K562 (cell line): ENCODE measurements around the gene TRIM38.

Source experiments
- CEBPB ChIP-seq: fragments of 450-650 bp; IDR thresholded peaks from 2 replicates; pipeline ENCODE4 v1.6.1; 2016; ENCODE audit warnings: missing genetic modification characterization, missing compliant biosample characterization
- EP300 ChIP-seq: IDR thresholded peaks from 2 replicates; pipeline ENCODE4 v1.6.1; 2012; ENCODE audit warnings: low read length, improper control_type of control experiment
- HNRNPLL ChIP-seq: fragments of 200-400 bp; formaldehyde crosslinking; IDR thresholded peaks from 2 replicates; pipeline ENCODE4 v1.6.1; 2017; ENCODE audit warnings: low read length, low read depth, mild to moderate bottlenecking; ENCODE audit not compliant: poor library complexity, severe bottlenecking
- MXI1 ChIP-seq: IDR thresholded peaks from 2 replicates; pipeline ENCODE4 v1.6.1; 2011; ENCODE audit warnings: low read depth, mild to moderate bottlenecking, improper control_type of control experiment, low read length
- POU5F1 ChIP-seq: fragments of 150-350 bp; IDR thresholded peaks from 2 replicates; pipeline ENCODE4 v1.6.1; 2014; ENCODE audit warnings: borderline replicate concordance, low read length, low read depth, mild to moderate bottlenecking; ENCODE audit not compliant: partially characterized antibody
- RAD21 ChIP-seq, 2 experiments: fragments of 250-450 bp in 1 of 2; fragments of 450-650 bp in 1 of 2; sonication (Bioruptor Pico) in 1 of 2; formaldehyde crosslinking in 1 of 2; IDR thresholded peaks in 1 of 2; conservative IDR thresholded peaks in 1 of 2; 2 replicates each; pipeline versions ENCODE4 v1.4.0 to v1.8.0; 2020 to 2022; ENCODE audit warnings: mild to moderate bottlenecking in 2 of 2, moderate library complexity in 1 of 2
- TCF7L2 ChIP-seq: fragments of 150-350 bp; IDR thresholded peaks from 2 replicates; pipeline ENCODE4 v1.6.1; 2016; ENCODE audit warnings: low read depth, mild to moderate bottlenecking, low read length, moderate library complexity
- ZNF584 ChIP-seq: fragments of 200-800 bp; sonication (Bioruptor generic); IDR thresholded peaks from 2 replicates; pipeline ENCODE4 v1.6.1; 2016; ENCODE audit warnings: low read depth, mild to moderate bottlenecking, missing genetic modification characterization, missing compliant biosample characterization

DNA sequence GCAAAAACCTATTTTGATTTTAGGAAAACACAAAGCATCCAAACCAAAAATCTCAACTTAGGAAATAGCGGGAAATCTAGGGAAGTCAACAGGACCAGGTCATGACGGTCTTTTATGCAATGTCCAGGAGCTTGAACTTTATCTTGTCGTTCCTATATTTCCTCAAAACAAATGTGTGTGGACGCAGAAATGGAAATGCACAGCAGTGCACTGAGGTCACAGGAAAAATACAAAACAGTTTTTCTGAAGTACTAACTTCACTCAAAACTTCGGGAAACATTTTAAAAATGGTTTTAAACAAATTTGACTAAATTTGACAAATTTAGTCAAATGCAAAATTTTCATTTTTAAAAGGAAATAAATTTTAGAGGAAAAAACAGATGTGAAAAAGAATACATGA lies 26.6 kb upstream of the TRIM38 start:
- TF ChIP-seq MXI1 (no peak), TCF7L2 (no peak), POU5F1 (no peak), EP300 (no peak), ZNF584 (CRISPR knock-in tag) (no peak), CEBPB (no peak), RAD21 (CRISPR knock-in tag; conservative IDR thresholded peaks at IDR 0.05 in 1 of 2, IDR thresholded peaks at IDR 0.05 in 1 of 2) (no peak), HNRNPLL (no peak)
